IMR-90 (cell line): ENCODE measurements around the gene ATRNL1. TPM values are rescaled to one million over a fixed set of nuclear protein-coding genes. Genes with fewer than 3 reads are reported as not detected.

Source experiments
- ATAC-seq: fragments of 200-7000 bp; cut with Tn5 transposase; 2 replicates; pipeline ENCODE4 v1.9.1; 2020; ENCODE audit warnings: low read depth, mild to moderate bottlenecking, moderate library complexity
- BruUV-seq: library from RNA; stranded (reverse); fragments of 400-500 nt; replicated peaks from 2 replicates; lab custom pipeline; 2021; lab: Mats Ljungman, UMichigan
- CTCF ChIA-PET: fragments of 300-600 bp; formaldehyde crosslinking; extraction: SDS; loops from one replicate; lab custom pipeline; 2021; ENCODE audit warnings: antibody characterized with exemption; lab: Yijun Ruan, JAX
- POLR2A ChIA-PET: fragments of 300-600 bp; sonication (Branson Sonifier 250); formaldehyde crosslinking; loops from one replicate; lab custom pipeline; 2022; ENCODE audit warnings: antibody characterized with exemption; ENCODE audit not compliant: unreplicated experiment; lab: Charles Lee
- DNase-seq: peaks from one replicate; pipeline ENCODE4 v3.0.0; 2013
- H2AFZ ChIP-seq: replicated peaks from 2 replicates; pipeline ENCODE3; 2013; ENCODE audit warnings: low read length, mild to moderate bottlenecking; ENCODE audit not compliant: poor library complexity
- H2AK5ac ChIP-seq: 2 replicates; pipeline ENCODE4 v1.6.1; 2013; ENCODE audit warnings: low read depth, low read length, inconsistent platforms
- H2AK9ac ChIP-seq: replicated peaks from 2 replicates; pipeline ENCODE3; 2013; ENCODE audit warnings: mild to moderate bottlenecking, low read depth, low read length, moderate library complexity; ENCODE audit not compliant: poor library complexity
- H2BK120ac ChIP-seq: 2 replicates; pipeline ENCODE4 v1.6.1; 2013; ENCODE audit warnings: low read depth, low read length, inconsistent platforms
- H2BK15ac ChIP-seq: 3 replicates; pipeline ENCODE4 v1.6.1; 2013; ENCODE audit warnings: low read depth, low read length, inconsistent platforms
- H2BK20ac ChIP-seq: 2 replicates; pipeline ENCODE4 v1.6.1; 2013; ENCODE audit warnings: low read depth, mild to moderate bottlenecking, inconsistent platforms, low read length, moderate library complexity
- H2BK5ac ChIP-seq: 2 replicates; pipeline ENCODE4 v1.6.1; 2013; ENCODE audit warnings: mild to moderate bottlenecking, low read depth, low read length, inconsistent platforms; ENCODE audit not compliant: poor library complexity, severe bottlenecking
- H3K14ac ChIP-seq: replicated peaks from 2 replicates; pipeline ENCODE4 v1.6.1; 2013; ENCODE audit warnings: low read depth, low read length, inconsistent platforms
- H3K18ac ChIP-seq: 2 replicates; pipeline ENCODE4 v1.6.1; 2013; ENCODE audit warnings: low read depth, low read length, control low read depth
- H3K23ac ChIP-seq: 2 replicates; pipeline ENCODE4 v1.6.1; 2013; ENCODE audit warnings: low read depth, low read length, inconsistent platforms
- H3K27ac ChIP-seq: 2 replicates; pipeline ENCODE4 v1.5.1; 2013; ENCODE audit warnings: mild to moderate bottlenecking, control low read depth, low read length; ENCODE audit not compliant: insufficient read depth
- H3K27me3 ChIP-seq: 2 replicates; pipeline ENCODE4 v1.6.1; 2013; ENCODE audit warnings: low read length; ENCODE audit not compliant: control insufficient read depth, insufficient read depth
- H3K36me3 ChIP-seq: 2 replicates; pipeline ENCODE4 v1.6.1; 2013; ENCODE audit warnings: low read length, mixed read lengths; ENCODE audit not compliant: control insufficient read depth, insufficient read depth
- H3K4ac ChIP-seq: 2 replicates; pipeline ENCODE4 v1.6.1; 2013; ENCODE audit warnings: low read depth, low read length, inconsistent platforms
- H3K4me1 ChIP-seq: 2 replicates; pipeline ENCODE4 v1.6.1; 2013; ENCODE audit warnings: low read length, mixed read lengths; ENCODE audit not compliant: control insufficient read depth, insufficient read depth
- H3K4me2 ChIP-seq: 2 replicates; pipeline ENCODE4 v1.6.1; 2013; ENCODE audit warnings: low read depth, mild to moderate bottlenecking, control low read depth, low read length, moderate library complexity
- H3K4me3 ChIP-seq: 2 replicates; pipeline ENCODE4 v1.5.1; 2013; ENCODE audit warnings: low read depth, mild to moderate bottlenecking, control low read depth, low read length, moderate library complexity; ENCODE audit not compliant: insufficient read depth
- H3K56ac ChIP-seq: 2 replicates; pipeline ENCODE4 v1.6.1; 2013; ENCODE audit warnings: low read length, inconsistent platforms; ENCODE audit not compliant: insufficient read depth; ENCODE audit errors: extremely low read depth
- H3K79me1 ChIP-seq, 2 experiments: 2 replicates each; pipeline ENCODE4 v1.6.1; 2013; ENCODE audit warnings: low read length in 2 of 2, inconsistent platforms in 1 of 2, low read depth in 1 of 2
- H3K9ac ChIP-seq: 2 replicates; pipeline ENCODE4 v1.6.1; 2013; ENCODE audit warnings: low read depth, low read length, control low read depth
- H3K9me1 ChIP-seq: 2 replicates; pipeline ENCODE4 v1.6.1; 2013; ENCODE audit warnings: low read length, inconsistent platforms; ENCODE audit not compliant: insufficient read depth
- H3K9me3 ChIP-seq: 2 replicates; pipeline ENCODE4 v1.6.1; 2013; ENCODE audit warnings: low read length; ENCODE audit not compliant: control insufficient read depth, insufficient read depth
- H4K20me1 ChIP-seq: 2 replicates; pipeline ENCODE4 v1.6.1; 2013; ENCODE audit warnings: low read length, inconsistent platforms; ENCODE audit not compliant: insufficient read depth
- H4K5ac ChIP-seq: 2 replicates; pipeline ENCODE4 v1.6.1; 2013; ENCODE audit warnings: mild to moderate bottlenecking, low read depth, low read length, control low read depth
- H4K8ac ChIP-seq, 2 experiments: 2 replicates each; pipeline ENCODE4 v1.6.1; 2013; ENCODE audit warnings: low read depth in 2 of 2, low read length in 2 of 2, control low read depth in 1 of 2, inconsistent platforms in 1 of 2
- H4K91ac ChIP-seq: 2 replicates; pipeline ENCODE4 v1.6.1; 2013; ENCODE audit warnings: low read depth, low read length, inconsistent platforms; ENCODE audit not compliant: insufficient read depth
- BHLHE40 ChIP-seq: fragments of 150-350 bp; IDR thresholded peaks from 2 replicates; pipeline ENCODE4 v1.6.1; 2016; ENCODE audit warnings: mild to moderate bottlenecking, low read depth, low read length
- CHD1 ChIP-seq: IDR thresholded peaks from 2 replicates; pipeline ENCODE4 v1.6.1; 2012; ENCODE audit warnings: low read depth, low read length, improper control_type of control experiment
- MAFK ChIP-seq: IDR thresholded peaks from 2 replicates; pipeline ENCODE4 v1.6.1; 2012; ENCODE audit warnings: low read depth, low read length, improper control_type of control experiment
- MAZ ChIP-seq: IDR thresholded peaks from 2 replicates; pipeline ENCODE4 v1.6.1; 2012; ENCODE audit warnings: low read depth, mild to moderate bottlenecking, low read length, improper control_type of control experiment, moderate library complexity, borderline replicate concordance
- NFE2L2 ChIP-seq: fragments of 150-350 bp; IDR thresholded peaks from 2 replicates; pipeline ENCODE4 v1.6.1; 2016; ENCODE audit warnings: low read depth, mild to moderate bottlenecking, low read length
- RAD21 ChIP-seq: IDR thresholded peaks from 2 replicates; pipeline ENCODE4 v1.6.1; 2012; ENCODE audit warnings: low read length, improper control_type of control experiment
- RFX5 ChIP-seq: IDR thresholded peaks from 2 replicates; pipeline ENCODE4 v1.8.0; 2012; ENCODE audit warnings: low read depth, mild to moderate bottlenecking, low read length, moderate library complexity
- WGBS, 2 experiments: methylation state at CpG; one replicate each; pipeline versions ENCODE4 v1.1.5 to v1.1.7; 2013; ENCODE audit warnings: missing lambda C conversion rate in 2 of 2; ENCODE audit not compliant: insufficient read length in 1 of 2; ENCODE audit errors: extremely low coverage in 2 of 2; 5-methylcytosine and 5-hydroxymethylcytosine counted together
- dilution Hi-C: fragments of 300-500 bp; cut with HindIII; formaldehyde crosslinking; loops from one replicate; pipeline ENCODE4 v1.14.3; 2018; ENCODE audit warnings: low sequenced_read_pairs; ENCODE audit not compliant: unreplicated experiment
- in situ Hi-C: fragments of 300-500 bp; cut with MboI; formaldehyde crosslinking; loops from 3 replicates; pipeline ENCODE4 v1.14.3; 2019; ENCODE audit warnings: low sequenced_read_pairs, inconsistent platforms, mixed read lengths
- intact Hi-C: fragments of 100-400 bp; cut with micrococcal nuclease; formaldehyde crosslinking; loops from 2 replicates; pipeline ENCODE4 v1.10.0; 2022
- polyA plus RNA-seq, 3 experiments: library from polyadenylated mRNA; depleted of rRNA; stranded (reverse); fragments of >200 nt; gene quantifications; 2 replicates each; pipeline ENCODE4 v1.2.3, GENCODE V29; 2012; ENCODE audit warnings: low replicate concordance in 1 of 3
- total RNA-seq: library from RNA; depleted of rRNA; stranded (reverse); fragments of >200 nt; gene quantifications from 2 replicates; pipeline ENCODE4 v1.2.3, GENCODE V29; 2012

ATRNL1 gene
- total and polyA plus RNA-seq, 2 of the 4 experiments (the other 2 are of a cell fraction) = 0.18 to 0.19 TPM

DNA sequence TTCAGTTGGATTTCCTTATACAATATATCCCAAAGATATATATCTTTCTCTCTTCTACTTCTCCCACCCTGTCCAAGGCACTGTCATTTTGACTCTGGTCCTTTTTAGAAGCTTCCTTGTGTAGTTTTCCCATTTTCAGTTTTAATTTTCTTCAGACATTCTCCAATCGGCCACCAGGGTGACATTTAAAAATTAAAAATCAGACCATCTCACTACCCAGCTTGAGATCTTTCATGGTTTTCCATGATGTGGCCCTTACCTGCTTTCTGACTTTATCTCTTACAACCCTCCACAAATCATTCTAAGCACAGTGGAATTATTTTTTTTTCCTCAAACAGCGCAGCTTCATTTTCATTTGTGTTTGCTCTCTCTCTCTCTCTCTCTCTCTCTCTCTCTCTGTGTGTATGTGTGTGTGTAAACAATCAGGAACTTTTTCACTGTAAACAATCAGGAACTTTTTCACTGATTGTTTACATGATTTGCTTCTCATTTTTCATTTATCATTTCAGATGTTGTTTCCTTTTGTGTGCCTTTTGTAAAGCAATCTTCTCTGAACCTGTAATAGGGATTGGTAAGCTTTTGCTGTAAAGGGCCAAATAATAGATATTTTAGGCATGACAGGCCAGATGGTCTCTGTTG is 348.9 kb downstream of the ATRNL1 start:
- no peak for ATAC-seq
- H2BK15ac ChIP-seq = no peak overlapping the region
- no peak overlapping the region for H3K4me3 ChIP-seq
- no peak for TF ChIP-seq NFE2L2
- TF ChIP-seq MAZ = no peak
- TF ChIP-seq CHD1 = no peak
- no peak for TF ChIP-seq BHLHE40
- no peak for TF ChIP-seq RFX5
- TF ChIP-seq RAD21 = no peak
- no peak for TF ChIP-seq MAFK
- H2AK9ac ChIP-seq = no peak overlapping the region
- no peak overlapping the region for H2BK20ac ChIP-seq
- H4K91ac ChIP-seq = no peak overlapping the region
- H3K18ac ChIP-seq = no peak overlapping the region
- H3K23ac ChIP-seq = no peak overlapping the region
- H3K14ac ChIP-seq = no peak overlapping the region
- H4K8ac ChIP-seq = no peak overlapping the region
- dilution Hi-C loops = no loop called here
- BruUV-seq = no TSS peak
- H3K4me2 ChIP-seq = no peak overlapping the region
- H3K27ac ChIP-seq = no peak overlapping the region
- no peak overlapping the region for H3K56ac ChIP-seq
- no peaks in the 10 kb centered on the region for H4K20me1 ChIP-seq
- H3K9me3 ChIP-seq = no peaks in the 10 kb centered on the region
- in situ Hi-C loops = no loop called here
- no peak overlapping the region for H2BK120ac ChIP-seq
- H3K27me3 ChIP-seq = no peaks in the 10 kb centered on the region
- H2BK5ac ChIP-seq = no peak overlapping the region
- ChIA-PET POLR2A (no interaction called here), CTCF (interaction anchor here (0.6 to 1.1 kb wide), 3 partner anchors 8 to 1724 kb away, joined by 3 to 5 read pairs (median 5); no protein-coding TSS in a partner anchor)
- no peaks in the 10 kb centered on the region for H3K36me3 ChIP-seq
- WGBS, 2 experiments = no CpG with 5 or more reads among the region's 2 CpGs
- no peak overlapping the region for H4K5ac ChIP-seq
- no peak overlapping the region for H2AK5ac ChIP-seq
- no peak overlapping the region for H2AFZ ChIP-seq
- H3K9me1 ChIP-seq = no peaks in the 10 kb centered on the region
- H3K4ac ChIP-seq = no peak overlapping the region
- H3K79me1 ChIP-seq = no peaks in the 10 kb centered on the region
- H3K4me1 ChIP-seq = no peaks in the 10 kb centered on the region
- no peak overlapping the region for H3K9ac ChIP-seq
- intact Hi-C loops = no loop called here
- no peak for DNase-seq
